ENCODE results near the gene ZNF319.

Gene ZNF319

DNA sequence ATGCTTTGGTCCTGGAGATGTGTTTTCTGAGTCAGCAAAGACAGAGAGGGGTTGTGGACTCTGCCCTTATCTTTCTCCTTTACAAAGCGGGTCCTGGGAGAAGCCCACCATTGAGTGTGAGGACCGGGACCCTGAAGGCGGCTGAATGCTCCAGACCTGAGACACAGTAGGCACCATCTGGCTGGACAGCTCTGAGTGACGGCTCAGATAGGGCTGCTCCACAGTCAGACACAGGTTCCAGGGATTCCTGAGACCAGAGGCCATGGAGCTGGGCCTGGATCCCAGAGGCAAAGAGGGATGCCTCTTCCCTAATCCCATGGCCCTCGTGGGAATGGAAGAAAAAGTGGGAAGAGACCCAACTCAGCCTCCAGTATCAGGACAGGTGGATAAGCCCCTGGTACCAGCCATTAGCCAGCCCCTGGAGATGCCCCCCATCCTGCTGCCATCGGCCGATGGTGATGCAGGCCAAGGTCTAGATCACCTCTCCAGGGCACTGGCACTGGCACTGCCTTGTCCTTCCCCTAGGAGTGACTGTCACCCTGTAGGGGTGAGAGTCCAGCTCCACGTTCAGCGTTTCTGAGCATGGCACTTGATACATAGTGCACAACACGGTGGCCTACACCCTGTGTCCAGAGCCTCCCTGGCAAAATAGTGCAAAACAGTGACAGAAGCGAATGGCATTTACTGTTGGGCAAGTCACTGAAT, 29.8 kb upstream of the ZNF319 start:
- H3K4me2 ChIP-seq: peak overlapping the region in 1 of 11 experiments; percentile 55; a peak in 2 of 22 replicates
- H3K36me3 ChIP-seq: no peaks in the 10 kb centered on the region
- no peak overlapping the region for H3K27ac ChIP-seq
- H3K9ac ChIP-seq: no peak overlapping the region
- no peaks in the 10 kb centered on the region for H3K9me3 ChIP-seq (replicated peaks in 1 of 11)
- peaks cover 0 to 37% (median 23%) of the 10 kb centered on the region in 11 experiments; a peak in 19 of 22 replicates for H4K20me1 ChIP-seq
- no peak overlapping the region for H3K4me3 ChIP-seq
- H3K4me1 ChIP-seq: peaks cover 33 to 48% (median 39%) of the 10 kb centered on the region in 10 experiments
- peaks cover 29 to 44% (median 38%) of the 10 kb centered on the region in 11 experiments for H3K27me3 ChIP-seq
- no peak for TF ChIP-seq Cebpa-rat (IDR thresholded peaks at IDR 0.05)

GRCh38 chr16:58029410-58029809, 28.9 kb upstream of the ZNF319 start:
- Histone ChIP-seq H3K4me3 (no peak overlapping the region), H3K9me3 (replicated peaks in 1 of 11) (no peaks in the 10 kb centered on the region), H3K27me3 (peaks cover 37 to 53% (median 47%) of the 10 kb centered on the region in 11 experiments), H3K4me1 (peaks cover 34 to 52% (median 40%) of the 10 kb centered on the region in 10 experiments), H3K36me3 (no peaks in the 10 kb centered on the region), H3K27ac (no peak overlapping the region), H3K4me2 (no peak overlapping the region), H4K20me1 (peaks cover 0 to 46% (median 27%) of the 10 kb centered on the region in 11 experiments; a peak in 19 of 22 replicates), H3K9ac (no peak overlapping the region)
- TF ChIP-seq Cebpa-rat (IDR thresholded peaks at IDR 0.05): no peak

GRCh38 chr16:58028541-58029070, 28.1 kb upstream of the ZNF319 start:
- H3K27ac ChIP-seq: no peak overlapping the region
- H4K20me1 ChIP-seq: peaks cover 0 to 52% (median 27%) of the 10 kb centered on the region in 11 experiments; a peak in 19 of 22 replicates
- H3K27me3 ChIP-seq: peaks cover 45 to 61% (median 55%) of the 10 kb centered on the region in 11 experiments
- no peaks in the 10 kb centered on the region for H3K9me3 ChIP-seq (replicated peaks in 1 of 11)
- H3K4me2 ChIP-seq: peak overlapping the region in 4 of 11 experiments; percentile 8 to 51 (median 20); a peak in 5 of 22 replicates
- TF ChIP-seq Cebpa-rat (IDR thresholded peaks at IDR 0.05): no peak
- no peak overlapping the region for H3K9ac ChIP-seq
- no peaks in the 10 kb centered on the region for H3K36me3 ChIP-seq
- no peak overlapping the region for H3K4me3 ChIP-seq
- peaks cover 27 to 53% (median 37%) of the 10 kb centered on the region in 10 experiments for H3K4me1 ChIP-seq

- TF ChIP-seq Cebpa-rat (IDR thresholded peaks at IDR 0.05): no peak
- H3K27me3 ChIP-seq: peaks cover 48 to 67% (median 61%) of the 10 kb centered on the region in 11 experiments
- H3K9ac ChIP-seq: no peak overlapping the region
- H3K9me3 ChIP-seq (replicated peaks in 1 of 11): no peaks in the 10 kb centered on the region
- H3K27ac ChIP-seq: no peak overlapping the region
- no peaks in the 10 kb centered on the region for H3K36me3 ChIP-seq
- peak overlapping the region in 3 of 11 experiments; percentile 8 to 51 (median 15); a peak in 3 of 22 replicates for H3K4me2 ChIP-seq
- peaks cover 0 to 58% (median 30%) of the 10 kb centered on the region in 11 experiments; a peak in 19 of 22 replicates for H4K20me1 ChIP-seq
- H3K4me3 ChIP-seq: no peak overlapping the region
- H3K4me1 ChIP-seq: peaks cover 26 to 56% (median 39%) of the 10 kb centered on the region in 10 experiments
Measured at GRCh38 chr16:58027916-58028455, 27.5 kb upstream of the ZNF319 start.

GRCh38 chr16:58027161-58027915, 26.9 kb upstream of the ZNF319 start:
- Histone ChIP-seq H3K9me3 (replicated peaks in 1 of 11) (no peaks in the 10 kb centered on the region), H3K4me3 (peak overlapping the region; percentile 62 to 72 (median 67); a peak in 19 of 20 replicates), H3K27ac (no peak overlapping the region), H3K36me3 (no peaks in the 10 kb centered on the region), H4K20me1 (peaks cover 0 to 65% (median 37%) of the 10 kb centered on the region in 11 experiments; a peak in 20 of 22 replicates), H3K9ac (peak overlapping the region in 2 of 11 experiments; percentile 71 to 72; a peak in 2 of 22 replicates), H3K4me2 (peak overlapping the region; percentile 88 to 100 (median 98)), H3K27me3 (peaks cover 48 to 73% (median 64%) of the 10 kb centered on the region in 11 experiments), H3K4me1 (peaks cover 33 to 63% (median 45%) of the 10 kb centered on the region in 10 experiments)
- TF ChIP-seq Cebpa-rat (IDR thresholded peaks at IDR 0.05): no peak

DNA sequence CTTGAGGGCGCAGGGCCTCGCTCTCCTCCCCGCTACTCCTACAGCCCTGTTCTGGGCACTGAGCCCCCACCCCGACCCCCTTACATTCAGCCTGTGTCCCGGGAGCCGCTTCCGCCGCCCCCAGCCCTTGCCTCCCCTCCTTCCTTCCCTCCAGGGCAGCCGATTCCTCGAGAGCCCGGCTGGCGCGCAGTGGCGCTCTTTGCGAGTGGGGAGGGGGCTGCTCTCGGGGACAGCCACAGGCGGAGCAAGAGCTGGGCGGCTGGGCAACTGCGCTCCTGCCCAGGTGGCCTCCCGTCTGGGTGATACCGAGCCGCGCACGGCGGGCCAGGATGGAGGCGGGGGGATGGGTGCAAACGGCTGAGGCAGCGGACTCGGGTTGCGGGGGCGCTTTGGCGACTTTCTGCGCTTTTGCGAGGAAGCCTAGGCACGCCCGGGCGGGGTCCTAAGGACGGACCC, 26.3 kb upstream of the ZNF319 start:
- Histone ChIP-seq H3K36me3 (peaks cover 0 to 5% (median 0%) of the 10 kb centered on the region in 11 experiments; a peak in 1 of 22 replicates), H3K27ac (no peak overlapping the region), H3K27me3 (peaks cover 48 to 75% (median 64%) of the 10 kb centered on the region in 11 experiments), H3K9ac (peak overlapping the region; percentile 12 to 73 (median 59); a peak in 14 of 22 replicates), H3K4me3 (peak overlapping the region; percentile 62 to 72 (median 67)), H3K4me1 (peaks cover 34 to 65% (median 45%) of the 10 kb centered on the region in 10 experiments), H3K4me2 (peak overlapping the region; percentile 88 to 100 (median 98)), H3K9me3 (replicated peaks in 1 of 11) (no peaks in the 10 kb centered on the region), H4K20me1 (peaks cover 0 to 71% (median 42%) of the 10 kb centered on the region in 11 experiments; a peak in 20 of 22 replicates)
- no peak for TF ChIP-seq Cebpa-rat (IDR thresholded peaks at IDR 0.05)

- peak overlapping the region; percentile 62 to 72 (median 67) for H3K4me3 ChIP-seq
- H3K9ac ChIP-seq: peak overlapping the region; percentile 43 to 73 (median 67)
- H3K27me3 ChIP-seq: peaks cover 48 to 75% (median 64%) of the 10 kb centered on the region in 11 experiments
- peak overlapping the region; percentile 88 to 100 (median 98) for H3K4me2 ChIP-seq
- peaks cover 0 to 75% (median 42%) of the 10 kb centered on the region in 11 experiments; a peak in 21 of 22 replicates for H4K20me1 ChIP-seq
- no peaks in the 10 kb centered on the region for H3K9me3 ChIP-seq (replicated peaks in 1 of 11)
- no peak for TF ChIP-seq Cebpa-rat (IDR thresholded peaks at IDR 0.05)
- H3K36me3 ChIP-seq: peaks cover 0 to 11% (median 0%) of the 10 kb centered on the region in 11 experiments; a peak in 6 of 22 replicates
- H3K27ac ChIP-seq: no peak overlapping the region
- H3K4me1 ChIP-seq: peaks cover 34 to 59% (median 45%) of the 10 kb centered on the region in 10 experiments
Measured at GRCh38 chr16:58026139-58026704, 25.8 kb upstream of the ZNF319 start.

Measured in BLaER1 treated with 17β-estradiol and CSF1 and Interleukin-3, amounts not matched to agents 10 nM and 100 nM (cell line).